Fibroblast of mammary gland (primary cell): Measurements from ENCODE around the gene DEDD.

Source experiments
- DNase-seq: peaks from one replicate; pipeline ENCODE4 v3.0.0-alpha.2; 2010; ENCODE audit warnings: low read depth
- H3K4me3 ChIP-seq: 2 replicates; pipeline ENCODE4 v1.5.1; 2011; ENCODE audit warnings: low read depth, mild to moderate bottlenecking, low read length, moderate library complexity; ENCODE audit not compliant: control insufficient read depth
- TF ChIP-seq, protein P1 (sequence below): conservative IDR thresholded peaks from 2 replicates; pipeline ENCODE4 v1.5.1; 2011; ENCODE audit warnings: low read depth, low read length, inconsistent platforms; ENCODE audit not compliant: control insufficient read depth, insufficient read depth

Gene DEDD

DNA sequence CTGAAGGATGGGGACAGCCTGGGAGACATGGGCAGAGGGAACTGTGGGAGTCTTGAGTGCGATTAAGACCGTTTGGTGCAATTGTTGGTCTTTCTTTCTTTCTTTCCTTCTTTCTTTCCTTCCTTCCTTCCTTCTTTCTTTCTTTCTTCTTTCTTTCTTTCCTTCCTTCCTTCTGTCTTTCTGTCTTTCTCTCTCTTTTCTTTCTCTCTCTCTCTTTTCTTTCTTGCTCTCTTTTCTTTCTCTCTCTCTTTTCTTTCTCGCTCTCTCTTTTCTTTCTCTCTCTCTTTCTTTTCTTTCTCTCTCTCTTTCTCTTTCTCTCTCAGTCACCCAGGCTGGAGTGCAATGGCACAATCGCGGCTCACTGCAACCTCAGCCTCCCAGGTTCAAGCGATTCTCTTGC, 37.2 kb downstream of the DEDD start:
- TF ChIP-seq, protein P1, sequence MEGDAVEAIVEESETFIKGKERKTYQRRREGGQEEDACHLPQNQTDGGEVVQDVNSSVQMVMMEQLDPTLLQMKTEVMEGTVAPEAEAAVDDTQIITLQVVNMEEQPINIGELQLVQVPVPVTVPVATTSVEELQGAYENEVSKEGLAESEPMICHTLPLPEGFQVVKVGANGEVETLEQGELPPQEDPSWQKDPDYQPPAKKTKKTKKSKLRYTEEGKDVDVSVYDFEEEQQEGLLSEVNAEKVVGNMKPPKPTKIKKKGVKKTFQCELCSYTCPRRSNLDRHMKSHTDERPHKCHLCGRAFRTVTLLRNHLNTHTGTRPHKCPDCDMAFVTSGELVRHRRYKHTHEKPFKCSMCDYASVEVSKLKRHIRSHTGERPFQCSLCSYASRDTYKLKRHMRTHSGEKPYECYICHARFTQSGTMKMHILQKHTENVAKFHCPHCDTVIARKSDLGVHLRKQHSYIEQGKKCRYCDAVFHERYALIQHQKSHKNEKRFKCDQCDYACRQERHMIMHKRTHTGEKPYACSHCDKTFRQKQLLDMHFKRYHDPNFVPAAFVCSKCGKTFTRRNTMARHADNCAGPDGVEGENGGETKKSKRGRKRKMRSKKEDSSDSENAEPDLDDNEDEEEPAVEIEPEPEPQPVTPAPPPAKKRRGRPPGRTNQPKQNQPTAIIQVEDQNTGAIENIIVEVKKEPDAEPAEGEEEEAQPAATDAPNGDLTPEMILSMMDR: no peak
- no peak overlapping the region for H3K4me3 ChIP-seq
- no peak for DNase-seq

DNA sequence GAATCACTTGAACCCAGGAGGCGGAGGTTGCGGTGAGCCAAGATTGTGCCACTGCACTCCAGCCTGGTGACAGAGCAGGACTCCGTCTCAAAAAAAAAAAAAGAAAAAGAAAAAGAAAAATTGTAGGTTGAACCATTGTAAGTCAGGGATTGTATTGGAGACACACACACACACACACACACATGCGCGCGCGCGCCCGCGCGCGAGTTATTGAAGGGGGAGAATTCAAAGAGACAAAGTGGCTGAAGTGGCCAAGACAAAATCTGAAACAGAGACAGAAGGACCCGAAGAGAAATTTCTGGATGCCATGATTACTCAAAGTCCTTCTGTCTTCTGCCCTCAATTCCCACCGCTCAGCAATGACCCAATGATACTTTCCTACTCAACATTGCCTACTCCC, 38.0 kb downstream of the DEDD start:
- H3K4me3 ChIP-seq: no peak overlapping the region
- TF ChIP-seq, protein P1: no peak
- DNase-seq: no peak

DNA sequence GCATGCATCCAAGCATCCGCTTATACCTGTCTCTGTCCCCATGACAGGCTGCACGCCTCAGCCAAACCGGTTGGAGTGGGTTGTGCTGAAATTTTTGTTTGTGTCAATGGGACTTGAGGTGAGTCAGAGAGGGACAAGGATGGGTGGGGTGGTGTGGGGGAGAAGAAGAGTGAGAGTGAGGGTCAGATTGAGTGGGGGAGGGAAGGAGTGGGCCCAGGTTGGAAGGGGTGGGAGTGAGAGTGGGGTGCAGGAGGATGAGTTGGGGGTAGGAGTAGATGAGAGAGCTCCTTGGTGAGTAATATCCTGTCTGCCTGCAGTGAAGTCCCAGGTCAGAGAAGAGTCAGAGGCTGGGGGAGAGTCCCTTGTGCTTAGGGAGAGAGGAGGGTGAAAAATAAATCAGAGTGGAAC, 39.8 kb downstream of the DEDD start:
- peak; percentile 47 for DNase-seq
- TF ChIP-seq, protein P1: no peak
- H3K4me3 ChIP-seq: no peak overlapping the region

DNA sequence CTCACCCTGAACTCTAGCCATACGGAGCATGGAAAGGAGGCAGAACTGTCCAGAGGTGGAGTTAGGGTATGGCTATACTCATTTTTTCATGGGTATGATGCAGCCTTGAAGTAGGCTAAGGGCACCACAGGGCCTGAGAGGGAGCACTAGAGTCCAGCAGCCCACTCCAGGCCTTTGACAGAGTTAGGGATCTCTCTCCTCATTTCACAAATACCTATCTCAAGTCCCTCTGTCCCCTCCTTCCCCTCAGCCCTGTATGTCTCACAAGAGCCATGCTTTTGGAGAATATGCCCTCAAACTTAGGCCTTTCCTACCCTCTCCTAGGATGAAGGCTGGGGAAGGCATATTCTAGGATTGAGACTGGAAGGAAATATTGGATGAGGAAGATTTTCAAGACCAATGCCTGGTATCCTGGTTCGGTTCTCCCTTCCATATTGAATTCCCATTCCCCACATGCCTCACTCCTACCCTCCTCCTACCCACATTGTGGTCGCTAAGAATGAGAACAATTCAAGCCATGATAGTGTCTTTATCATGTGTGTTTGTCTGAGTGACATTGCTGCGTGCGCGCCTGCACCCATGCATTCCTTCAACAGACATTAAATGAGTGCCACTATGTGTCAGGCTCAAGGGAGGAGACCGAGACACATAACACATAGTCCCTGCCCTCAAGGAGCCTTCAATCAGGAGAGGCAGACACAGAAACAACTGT, 40.5 kb downstream of the DEDD start:
- no peak for DNase-seq
- H3K4me3 ChIP-seq: no peak overlapping the region
- TF ChIP-seq, protein P1: no peak

DNA sequence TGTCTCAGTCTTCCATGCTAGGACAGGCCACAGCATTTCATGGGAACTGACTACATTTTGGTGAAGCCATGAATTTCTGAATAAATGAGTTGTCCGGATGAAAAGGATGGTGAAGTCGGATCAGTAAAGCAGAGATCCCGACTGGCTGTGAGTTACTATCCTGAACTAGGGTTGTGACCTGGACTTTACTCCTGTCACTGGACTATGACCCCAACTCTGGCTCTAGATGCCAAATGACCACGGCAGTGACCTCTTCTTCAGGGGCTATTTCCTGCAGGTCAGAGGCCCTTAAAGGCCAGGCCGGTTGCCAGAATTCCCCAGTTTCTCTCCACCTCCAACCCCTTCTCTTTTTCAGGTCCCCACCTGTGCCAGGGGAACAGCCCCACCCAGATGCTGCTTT, 41.4 kb downstream of the DEDD start:
- TF ChIP-seq, protein P1: no peak
- DNase-seq: no peak
- H3K4me3 ChIP-seq: no peak overlapping the region

DNA sequence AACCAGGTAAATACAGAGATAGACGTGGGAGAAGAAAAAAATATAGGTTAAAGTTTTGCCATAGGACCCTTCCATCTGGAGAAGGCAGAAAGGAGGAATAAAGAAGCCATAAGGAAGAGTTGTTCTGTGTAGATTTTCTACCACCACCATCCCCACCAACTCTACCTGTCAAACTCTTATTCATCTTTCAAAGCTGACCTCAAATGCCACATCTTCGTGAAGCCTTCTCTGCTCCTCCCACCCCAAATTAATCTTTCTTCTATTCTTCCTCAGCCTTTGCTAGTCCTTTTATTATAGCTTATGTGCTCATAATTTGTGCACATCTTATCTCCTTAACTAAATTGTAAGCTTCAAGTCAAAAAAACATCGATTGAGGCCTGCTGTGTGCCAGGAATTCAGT, 41.9 kb downstream of the DEDD start:
- TF ChIP-seq, protein P1: no peak
- no peak for DNase-seq
- H3K4me3 ChIP-seq: no peak overlapping the region

DNA sequence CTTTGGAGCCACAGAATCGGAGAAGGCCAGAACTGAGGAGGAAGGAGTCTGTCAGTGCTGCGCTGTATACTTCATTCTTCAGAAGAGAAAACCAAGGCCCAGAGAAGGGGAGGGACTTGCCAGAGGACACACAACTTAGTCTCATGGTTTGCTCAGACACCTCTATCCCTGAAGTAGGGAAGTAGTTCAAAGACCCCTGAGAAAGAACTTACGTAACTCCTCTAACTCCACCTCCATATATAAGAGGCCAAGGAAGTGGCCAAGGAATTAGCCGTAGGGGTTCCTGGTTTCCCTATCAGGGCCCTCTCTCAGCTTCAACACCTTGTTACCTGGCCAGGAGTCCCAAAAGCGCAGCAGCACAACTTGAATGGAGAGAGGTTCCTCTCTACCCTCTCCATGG, 42.5 kb downstream of the DEDD start:
- TF ChIP-seq, protein P1: no peak
- DNase-seq: no peak
- H3K4me3 ChIP-seq: no peak overlapping the region
